GM23338 (cell line): ENCODE measurements around the gene RIPK1. TPM values are rescaled to one million over a fixed set of nuclear protein-coding genes. Genes with fewer than 3 reads are reported as not detected.

Experiments used
- ATAC-seq: fragments of 200-7000 bp; cut with Tn5 transposase; 3 replicates; pipeline ENCODE4 v1.9.1; 2020
- DNase-seq: peaks from one replicate; pipeline ENCODE4 v3.0.0-alpha.2; 2015; ENCODE audit warnings: low spot score
- H2AFZ ChIP-seq: fragments of 200-600 bp; sonication (generic); 2 replicates; pipeline ENCODE4 v1.8.0; 2016; ENCODE audit warnings: antibody characterized with exemption, mild to moderate bottlenecking, moderate library complexity
- H3F3A ChIP-seq: fragments of 200-600 bp; sonication (generic); replicated peaks from 2 replicates; pipeline ENCODE4 v1.8.0; 2017; ENCODE audit warnings: antibody characterized with exemption, mixed run types, low read depth
- H3K27ac ChIP-seq: fragments of 200-600 bp; sonication (generic); 2 replicates; pipeline ENCODE4 v1.6.1; 2016; ENCODE audit warnings: low read depth
- H3K27me3 ChIP-seq: fragments of 200-600 bp; sonication (generic); 2 replicates; pipeline ENCODE4 v1.8.0; 2016; ENCODE audit warnings: mild to moderate bottlenecking, mixed run types, moderate library complexity; ENCODE audit not compliant: insufficient read depth
- H3K36me3 ChIP-seq: fragments of 200-600 bp; sonication (generic); 2 replicates; pipeline ENCODE4 v1.8.0; 2016; ENCODE audit warnings: mild to moderate bottlenecking; ENCODE audit not compliant: insufficient read depth
- H3K4me1 ChIP-seq: fragments of 200-600 bp; sonication (generic); 2 replicates; pipeline ENCODE4 v1.8.0; 2016; ENCODE audit warnings: mild to moderate bottlenecking, moderate library complexity; ENCODE audit not compliant: insufficient read depth
- H3K4me2 ChIP-seq: fragments of 200-600 bp; sonication (generic); 2 replicates; pipeline ENCODE4 v1.7.1; 2017; ENCODE audit warnings: mixed run types
- H3K4me3 ChIP-seq: fragments of 200-600 bp; sonication (generic); 2 replicates; pipeline ENCODE4 v1.6.1; 2016; ENCODE audit warnings: mixed run types
- H3K79me2 ChIP-seq: fragments of 200-600 bp; sonication (generic); replicated peaks from 2 replicates; pipeline ENCODE4 v1.8.0; 2017; ENCODE audit warnings: mild to moderate bottlenecking; ENCODE audit not compliant: insufficient read depth
- H3K9me2 ChIP-seq: fragments of 200-600 bp; sonication (generic); 2 replicates; pipeline ENCODE4 v1.8.0; 2017; ENCODE audit not compliant: insufficient read depth
- H4K20me1 ChIP-seq: fragments of 200-600 bp; sonication (generic); replicated peaks from 2 replicates; pipeline ENCODE4 v1.8.0; 2017; ENCODE audit warnings: mild to moderate bottlenecking; ENCODE audit not compliant: insufficient read depth
- H3K27ac Mint-ChIP-seq: 2 replicates; pipeline ENCODE4 v1.8.0; 2020; ENCODE audit warnings: inconsistent platforms, mild to moderate bottlenecking, moderate library complexity, mixed read lengths
- H3K27me3 Mint-ChIP-seq: 3 replicates; pipeline ENCODE4 v1.8.0; 2022; ENCODE audit warnings: low read depth, mild to moderate bottlenecking, moderate library complexity, mixed read lengths, inconsistent platforms; ENCODE audit not compliant: insufficient read depth, poor library complexity
- H3K36me3 Mint-ChIP-seq: 3 replicates; pipeline ENCODE4 v1.8.0; 2021; ENCODE audit warnings: low read depth, mild to moderate bottlenecking, inconsistent platforms, moderate library complexity, mixed read lengths
- H3K4me1 Mint-ChIP-seq: 3 replicates; pipeline ENCODE4 v1.8.0; 2020; ENCODE audit warnings: mild to moderate bottlenecking, inconsistent platforms, mixed read lengths
- H3K4me3 Mint-ChIP-seq: 3 replicates; pipeline ENCODE4 v1.8.0; 2021; ENCODE audit warnings: moderate library complexity, mild to moderate bottlenecking, inconsistent platforms, mixed read lengths
- H3K9me3 Mint-ChIP-seq: 3 replicates; pipeline ENCODE4 v1.8.0; 2020; ENCODE audit warnings: moderate library complexity, mild to moderate bottlenecking, inconsistent platforms, mixed read lengths
- CREB1 ChIP-seq: fragments of 250-450 bp; sonication (Bioruptor Pico); IDR thresholded peaks from 2 replicates; pipeline ENCODE4 v1.5.0; 2020; ENCODE audit warnings: low read depth, mild to moderate bottlenecking, moderate library complexity
- CTCF ChIP-seq, 2 experiments: fragments of 200-600 bp in 1 of 2; sonication (generic) in 1 of 2; conservative IDR thresholded peaks; 2 replicates each; pipeline versions ENCODE4 v1.5.1 to v1.6.1; 2016 to 2017; ENCODE audit warnings: antibody characterized with exemption in 2 of 2, low read depth in 2 of 2, mild to moderate bottlenecking in 2 of 2, moderate library complexity in 1 of 2
- ETS1 ChIP-seq: IDR thresholded peaks from 2 replicates; pipeline ENCODE4 v1.6.1; 2016; ENCODE audit warnings: antibody characterized with exemption
- EZH2 ChIP-seq: fragments of 200-600 bp; sonication (generic); IDR thresholded peaks from one replicate; pipeline ENCODE4 v1.8.0; 2017; ENCODE audit warnings: antibody characterized with exemption, mild to moderate bottlenecking, low read depth; ENCODE audit not compliant: unreplicated experiment
- JUNB ChIP-seq: IDR thresholded peaks from one replicate; pipeline ENCODE4 v1.6.1; 2016; ENCODE audit warnings: antibody characterized with exemption; ENCODE audit not compliant: unreplicated experiment
- NANOG ChIP-seq: IDR thresholded peaks from 2 replicates; pipeline ENCODE4 v1.6.1; 2016; ENCODE audit warnings: antibody characterized with exemption, borderline replicate concordance
- POLR2AphosphoS5 ChIP-seq: IDR thresholded peaks from 2 replicates; pipeline ENCODE4 v1.6.1; 2016; ENCODE audit warnings: antibody characterized with exemption, low read depth
- STAT1 ChIP-seq: IDR thresholded peaks from one replicate; pipeline ENCODE4 v1.6.1; 2016; ENCODE audit warnings: antibody characterized with exemption; ENCODE audit not compliant: unreplicated experiment
- ZNF114 ChIP-seq: fragments of 250-450 bp; sonication (Bioruptor Pico); IDR thresholded peaks from 2 replicates; pipeline ENCODE4 v1.5.0; 2020; ENCODE audit warnings: mild to moderate bottlenecking, moderate library complexity
- ZNF331 ChIP-seq: fragments of 250-450 bp; sonication (Bioruptor Pico); IDR thresholded peaks from 2 replicates; pipeline ENCODE4 v1.5.0; 2020; ENCODE audit warnings: low read depth, mild to moderate bottlenecking, moderate library complexity
- polyA plus RNA-seq: library from polyadenylated mRNA; unstranded; fragments of >200 nt; fragmentation: Nextera tagmentation; extraction: Ambion mirVana; gene quantifications from 2 replicates; pipeline ENCODE4 v1.2.1, GENCODE V29; 2016
- total RNA-seq: library from RNA; depleted of rRNA; stranded (reverse); fragments of >200 nt; shearing (Covaris generic); gene quantifications from 2 replicates; pipeline ENCODE4 v1.2.3, GENCODE V29; 2014

RIPK1 gene
- total and polyA plus RNA-seq, 2 experiments from 2014 or later, result 5.7 to 19.4 TPM

- TF ChIP-seq ZNF114 (CRISPR knock-in tag) (no peak), CREB1 (CRISPR knock-in tag) (no peak), ETS1 (no peak), CTCF (conservative IDR thresholded peaks at IDR 0.05; ENCODE audit: low read depth in 2 of 2) (no peak), ZNF331 (CRISPR knock-in tag) (no peak), JUNB (no peak), STAT1 (no peak)
- H3K4me1 Mint-ChIP-seq, result no peaks in the 10 kb centered on the region
- no peak overlapping the region for H3K27ac Mint-ChIP-seq
- no peak for ATAC-seq
- H3K4me3 Mint-ChIP-seq, result no peak overlapping the region
- peaks cover 4% of the 10 kb centered on the region; the same call in 1 of the 2 replicates for H3F3A ChIP-seq
- H3K27me3 ChIP-seq, result no peaks in the 10 kb centered on the region
- no peak overlapping the region for H3K27ac ChIP-seq
- no peak overlapping the region for H3K4me2 ChIP-seq
- H4K20me1 ChIP-seq, result no peaks in the 10 kb centered on the region
- H3K4me1 ChIP-seq, result no peaks in the 10 kb centered on the region
- H2AFZ ChIP-seq, result no peak overlapping the region
- peaks cover 27% of the 10 kb centered on the region; the same call in 1 of the 2 replicates for H3K36me3 ChIP-seq
- peaks cover 3% of the 10 kb centered on the region for H3K27me3 Mint-ChIP-seq
- no peaks in the 10 kb centered on the region for H3K9me3 Mint-ChIP-seq
- no peaks in the 10 kb centered on the region for H3K9me2 ChIP-seq
- DNase-seq, result no peak
- H3K79me2 ChIP-seq, result no peaks in the 10 kb centered on the region; the same call in 1 of the 2 replicates
- H3K36me3 Mint-ChIP-seq, result peaks cover 55% of the 10 kb centered on the region
- H3K4me3 ChIP-seq, result no peak overlapping the region
These were observed 34.6 kb downstream of the RIPK1 start for GRCh38 chr6:3102875-3103274.

DNA sequence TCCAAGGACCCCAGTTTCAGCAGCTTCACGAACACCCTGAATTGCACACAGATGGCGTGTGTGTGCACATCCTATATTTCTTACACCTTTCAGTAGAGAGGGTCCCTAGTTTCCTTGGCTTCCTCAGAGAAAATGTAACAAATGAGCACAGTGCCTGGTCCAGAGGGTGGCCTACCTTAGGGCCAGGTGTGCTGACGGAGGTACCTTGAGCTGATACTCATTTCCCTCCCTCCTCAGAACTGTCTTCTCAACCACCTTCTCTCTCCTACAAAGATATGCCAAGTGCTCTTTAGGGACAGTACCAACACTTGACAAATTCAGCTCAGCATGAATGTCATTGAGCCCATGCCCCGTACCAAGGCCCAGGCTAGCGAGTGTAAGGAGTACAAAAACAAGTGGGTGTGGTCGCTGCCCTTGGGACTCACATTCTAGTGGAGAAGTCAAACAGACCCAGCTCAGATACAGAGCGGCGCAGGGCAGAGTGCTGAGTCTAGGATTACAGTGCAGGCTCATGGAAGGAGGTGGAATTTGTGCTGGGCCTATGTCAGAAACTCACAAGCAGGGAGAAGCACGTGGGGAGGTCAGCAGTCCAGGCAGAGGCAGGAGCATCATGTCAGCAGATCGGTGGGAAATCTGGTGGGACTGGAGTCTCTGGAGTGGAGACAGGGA lies 40.6 kb downstream of the RIPK1 start:
- Mint-ChIP-seq H3K27me3 (peaks cover 1% of the 10 kb centered on the region), H3K9me3 (no peaks in the 10 kb centered on the region), H3K4me3 (no peak overlapping the region), H3K4me1 (no peaks in the 10 kb centered on the region; the same call in 2 of the 3 replicates), H3K36me3 (peaks cover 44% of the 10 kb centered on the region), H3K27ac (no peak overlapping the region)
- H3K36me3 ChIP-seq, result peaks cover 37% of the 10 kb centered on the region
- no peak overlapping the region for H3K4me2 ChIP-seq
- DNase-seq, result no peak
- no peaks in the 10 kb centered on the region for H3K27me3 ChIP-seq
- H3K4me1 ChIP-seq, result no peaks in the 10 kb centered on the region
- TF ChIP-seq CTCF (conservative IDR thresholded peaks at IDR 0.05; ENCODE audit: low read depth in 2 of 2), result no peak
- no peak for TF ChIP-seq NANOG
- TF ChIP-seq CREB1 (CRISPR knock-in tag), result no peak
- no peak for TF ChIP-seq EZH2
- TF ChIP-seq POLR2AphosphoS5, result no peak
- H3K9me2 ChIP-seq, result no peaks in the 10 kb centered on the region
- H3K79me2 ChIP-seq, result peaks cover 4% of the 10 kb centered on the region
- no peaks in the 10 kb centered on the region; the same call in none of the 2 replicates for H4K20me1 ChIP-seq
- no peak overlapping the region for H2AFZ ChIP-seq
- no peak overlapping the region for H3K4me3 ChIP-seq
- H3K27ac ChIP-seq, result no peak overlapping the region
- peaks cover 9% of the 10 kb centered on the region; the same call in 1 of the 2 replicates for H3F3A ChIP-seq
- ATAC-seq, result no peak; the same call in 2 of the 3 replicates
